SU-DHL-6 (cell line): ENCODE data around the gene SLC30A10.
"Not testable (repeated sequence)": the region's sequence is repeated elsewhere in the genome, so short reads cannot be mapped to it uniquely, and the experiment has no call there.

Experiments
- H2AFZ ChIP-seq: fragments of 200-600 bp; sonication (generic); 2 replicates; pipeline ENCODE4 v1.6.1; 2014; ENCODE audit warnings: low read depth, mild to moderate bottlenecking, moderate library complexity, mixed read lengths, antibody characterized with exemption, low read length; ENCODE audit not compliant: severe bottlenecking
- H3F3A ChIP-seq: fragments of 200-600 bp; shearing (Covaris generic); 2 replicates; pipeline ENCODE4 v1.6.0; 2016; ENCODE audit warnings: antibody characterized with exemption, mild to moderate bottlenecking; ENCODE audit not compliant: insufficient read depth
- H3K27ac ChIP-seq: fragments of 200-600 bp; sonication (generic); 2 replicates; pipeline ENCODE4 v1.5.1; 2016; ENCODE audit warnings: low read depth, mild to moderate bottlenecking, low read length, moderate library complexity, mixed read lengths
- H3K27me3 ChIP-seq: fragments of 200-600 bp; sonication (generic), shearing (Covaris generic); 2 replicates; pipeline ENCODE4 v1.6.0; 2014; ENCODE audit warnings: mild to moderate bottlenecking, low read length
- H3K36me3 ChIP-seq: fragments of 200-600 bp; sonication (generic); 2 replicates; pipeline ENCODE4 v1.6.1; 2014; ENCODE audit warnings: mild to moderate bottlenecking, low read length, mixed read lengths
- H3K4me2 ChIP-seq: fragments of 300-600, 200-600 bp; shearing (Covaris generic), sonication (generic); 2 replicates; pipeline ENCODE4 v1.6.0; 2014; ENCODE audit warnings: low read length, low read depth, mild to moderate bottlenecking; ENCODE audit not compliant: poor library complexity, severe bottlenecking
- H3K4me3 ChIP-seq: fragments of 200-600 bp; sonication (generic); 2 replicates; pipeline ENCODE4 v1.5.1; 2014; ENCODE audit warnings: antibody characterized with exemption, low read length, mild to moderate bottlenecking, mixed read lengths; ENCODE audit not compliant: insufficient read depth, poor library complexity, severe bottlenecking
- H3K79me2 ChIP-seq: fragments of 200-600 bp; sonication (generic); 2 replicates; pipeline ENCODE4 v1.6.1; 2014; ENCODE audit warnings: mild to moderate bottlenecking, low read length, moderate library complexity; ENCODE audit not compliant: insufficient read depth
- H3K9ac ChIP-seq: fragments of 200-600 bp; sonication (generic); 2 replicates; pipeline ENCODE4 v1.7.0; 2014; ENCODE audit warnings: mild to moderate bottlenecking, low read length
- H3K9me2 ChIP-seq: fragments of 200-600 bp; sonication (generic); replicated peaks from 2 replicates; pipeline ENCODE4 v1.6.1; 2014; ENCODE audit warnings: low read length; ENCODE audit not compliant: insufficient read depth
- H3K9me3 ChIP-seq: fragments of 200-600 bp; sonication (generic); 2 replicates; pipeline ENCODE4 v1.6.1; 2014; ENCODE audit warnings: low read length, mixed read lengths; ENCODE audit not compliant: insufficient read depth
- H4K20me1 ChIP-seq: fragments of 200-600 bp; sonication (generic); 2 replicates; pipeline ENCODE4 v1.6.1; 2014; ENCODE audit warnings: low read depth, mild to moderate bottlenecking, antibody characterized with exemption, low read length, moderate library complexity, mixed read lengths
- EZH2phosphoT487 ChIP-seq: fragments of 200-600 bp; sonication (generic), shearing (Covaris generic); conservative IDR thresholded peaks from 2 replicates; pipeline ENCODE4 v1.6.1; 2018; ENCODE audit warnings: mild to moderate bottlenecking, antibody characterized with exemption, low read length, moderate library complexity, mixed read lengths
- TF ChIP-seq, protein P1 (sequence below): fragments of 200-600 bp; sonication (generic); IDR thresholded peaks from one replicate; pipeline ENCODE4 v1.5.1; 2017; ENCODE audit warnings: antibody characterized with exemption, mild to moderate bottlenecking, low read length, moderate library complexity; ENCODE audit not compliant: insufficient read depth, poor library complexity, severe bottlenecking

SLC30A10 gene

DNA sequence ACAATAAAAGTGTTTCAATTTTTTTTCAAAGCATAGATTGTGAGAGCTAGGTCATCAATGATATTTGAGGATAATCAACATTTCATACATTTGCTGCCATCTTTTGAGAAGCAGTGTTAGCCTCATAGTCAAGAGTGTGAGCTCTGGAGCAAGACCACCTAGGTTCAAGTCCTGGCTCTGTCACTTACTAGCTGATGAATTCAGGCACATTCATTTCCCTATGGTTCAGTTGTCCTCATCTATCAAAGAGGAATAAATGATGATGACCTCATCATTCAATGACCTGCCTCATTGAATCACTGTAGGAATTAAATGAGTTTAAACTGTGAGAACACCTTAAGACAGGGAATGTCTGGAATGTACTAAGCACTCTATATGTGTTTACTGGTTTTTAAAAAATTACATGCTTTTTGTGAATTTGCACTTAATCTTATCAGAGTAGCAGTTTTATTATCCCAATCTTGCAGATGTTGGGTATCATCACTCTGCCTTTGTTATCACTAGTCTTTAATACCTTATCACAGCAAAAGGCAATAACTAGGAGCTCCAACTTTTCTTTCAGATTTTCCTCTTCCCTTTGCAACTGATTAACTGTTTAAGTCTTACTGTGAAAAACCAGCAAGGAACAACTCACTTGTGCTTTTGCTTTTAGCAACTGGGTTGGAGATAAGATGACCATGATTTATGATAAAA is 47.4 kb downstream of the SLC30A10 start:
- H3K27me3 ChIP-seq = 0 out of 2 replicates have a peak, but pooled peaks cover 2% of the 10 kb centered on the region
- H3K9me3 ChIP-seq = no peaks in the 10 kb centered on the region
- H4K20me1 ChIP-seq = no peaks in the 10 kb centered on the region
- no peak for TF ChIP-seq EZH2phosphoT487
- TF ChIP-seq, protein P1, sequence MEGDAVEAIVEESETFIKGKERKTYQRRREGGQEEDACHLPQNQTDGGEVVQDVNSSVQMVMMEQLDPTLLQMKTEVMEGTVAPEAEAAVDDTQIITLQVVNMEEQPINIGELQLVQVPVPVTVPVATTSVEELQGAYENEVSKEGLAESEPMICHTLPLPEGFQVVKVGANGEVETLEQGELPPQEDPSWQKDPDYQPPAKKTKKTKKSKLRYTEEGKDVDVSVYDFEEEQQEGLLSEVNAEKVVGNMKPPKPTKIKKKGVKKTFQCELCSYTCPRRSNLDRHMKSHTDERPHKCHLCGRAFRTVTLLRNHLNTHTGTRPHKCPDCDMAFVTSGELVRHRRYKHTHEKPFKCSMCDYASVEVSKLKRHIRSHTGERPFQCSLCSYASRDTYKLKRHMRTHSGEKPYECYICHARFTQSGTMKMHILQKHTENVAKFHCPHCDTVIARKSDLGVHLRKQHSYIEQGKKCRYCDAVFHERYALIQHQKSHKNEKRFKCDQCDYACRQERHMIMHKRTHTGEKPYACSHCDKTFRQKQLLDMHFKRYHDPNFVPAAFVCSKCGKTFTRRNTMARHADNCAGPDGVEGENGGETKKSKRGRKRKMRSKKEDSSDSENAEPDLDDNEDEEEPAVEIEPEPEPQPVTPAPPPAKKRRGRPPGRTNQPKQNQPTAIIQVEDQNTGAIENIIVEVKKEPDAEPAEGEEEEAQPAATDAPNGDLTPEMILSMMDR = no peak
- H3K9ac ChIP-seq = no peak overlapping the region
- no peaks in the 10 kb centered on the region for H3F3A ChIP-seq
- H3K4me3 ChIP-seq = no peak overlapping the region
- no peak overlapping the region for H3K4me2 ChIP-seq
- no peaks in the 10 kb centered on the region for H3K79me2 ChIP-seq
- no peaks in the 10 kb centered on the region for H3K36me3 ChIP-seq
- H3K9me2 ChIP-seq = no peaks in the 10 kb centered on the region
- no peak overlapping the region for H2AFZ ChIP-seq
- H3K27ac ChIP-seq = no peak overlapping the region

DNA sequence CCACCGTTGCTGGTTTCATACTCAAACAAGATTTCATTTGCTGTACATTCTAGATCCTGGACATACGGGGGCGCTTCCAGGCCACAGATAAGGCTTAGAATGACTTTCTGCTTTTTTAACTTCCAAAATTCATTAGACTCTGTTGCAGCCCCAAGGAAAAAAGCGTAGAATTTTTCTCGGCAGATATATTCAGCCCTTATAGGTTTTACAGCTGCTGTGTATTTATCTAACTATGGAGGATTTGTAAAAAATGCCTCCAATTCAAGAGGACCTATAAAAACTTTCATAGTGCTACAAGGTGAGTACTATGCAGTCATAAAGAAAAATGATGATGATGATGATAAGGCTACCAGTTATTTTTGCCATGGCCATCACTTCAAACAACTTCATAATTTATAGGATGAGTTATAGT is 51.6 kb downstream of the SLC30A10 start:
- H3K79me2 ChIP-seq = no peaks in the 10 kb centered on the region
- H3K27me3 ChIP-seq = 0 out of 2 replicates have a peak, but pooled peaks cover 2% of the 10 kb centered on the region
- H4K20me1 ChIP-seq = no peaks in the 10 kb centered on the region
- no peak overlapping the region for H2AFZ ChIP-seq
- no peak overlapping the region for H3K9ac ChIP-seq
- no peak overlapping the region for H3K4me2 ChIP-seq
- TF ChIP-seq EZH2phosphoT487 = no peak
- H3K36me3 ChIP-seq = no peaks in the 10 kb centered on the region
- no peak overlapping the region for H3K27ac ChIP-seq
- no peak overlapping the region for H3K4me3 ChIP-seq
- no peaks in the 10 kb centered on the region for H3K9me2 ChIP-seq
- no peaks in the 10 kb centered on the region for H3K9me3 ChIP-seq
- H3F3A ChIP-seq = no peaks in the 10 kb centered on the region

DNA sequence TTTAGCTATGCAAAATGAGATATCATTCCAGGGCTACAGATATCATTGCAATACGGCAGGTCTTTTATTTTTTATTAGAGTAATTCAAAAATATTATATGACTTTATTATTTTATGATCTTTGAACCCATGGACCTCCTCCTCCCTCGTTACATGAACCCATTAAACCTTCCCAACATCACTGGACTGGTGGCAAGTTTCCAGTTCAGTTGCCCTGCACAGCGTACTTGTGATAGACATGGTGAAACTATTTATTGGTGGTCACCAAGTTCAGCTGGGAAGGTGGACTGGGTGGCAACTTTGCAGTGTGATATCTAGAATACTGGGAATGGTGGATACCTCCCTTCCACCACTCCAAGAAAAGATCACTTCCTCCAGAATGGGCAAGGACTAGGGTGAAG is 52.5 kb downstream of the SLC30A10 start:
- Histone ChIP-seq H2AFZ (no peak overlapping the region), H3K79me2 (no peaks in the 10 kb centered on the region), H3K27me3 (0 out of 2 replicates have a peak, but pooled peaks cover 2% of the 10 kb centered on the region), H3K9ac (no peak overlapping the region), H3K9me2 (no peaks in the 10 kb centered on the region), H4K20me1 (no peaks in the 10 kb centered on the region), H3K27ac (no peak overlapping the region), H3K36me3 (no peaks in the 10 kb centered on the region), H3K9me3 (no peaks in the 10 kb centered on the region), H3F3A (no peaks in the 10 kb centered on the region), H3K4me2 (no peak overlapping the region), H3K4me3 (no peak overlapping the region)
- TF ChIP-seq, protein P1 = no peak

DNA sequence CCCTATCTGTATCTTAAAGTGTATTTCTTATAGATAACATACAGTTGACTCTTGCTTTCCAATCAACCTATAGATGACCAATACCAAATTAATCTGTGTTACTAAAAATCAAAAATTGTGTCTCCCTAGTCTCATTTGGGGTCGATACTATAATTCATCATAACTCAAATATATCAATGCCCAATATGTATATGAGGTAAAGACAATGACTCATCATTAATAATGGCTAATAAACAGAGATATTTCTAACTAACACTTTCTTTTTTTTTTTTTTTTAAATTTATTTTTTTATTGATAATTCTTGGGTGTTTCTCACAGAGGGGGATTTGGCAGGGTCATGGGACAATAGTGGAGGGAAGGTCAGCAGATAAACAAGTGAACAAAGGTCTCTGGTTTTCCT is 55.8 kb downstream of the SLC30A10 start:
- not testable (repeated sequence) for H3F3A ChIP-seq, H3K36me3 ChIP-seq, H3K4me3 ChIP-seq, H3K79me2 ChIP-seq, H3K9ac ChIP-seq, H3K9me3 ChIP-seq, H2AFZ ChIP-seq, H3K9me2 ChIP-seq, H3K4me2 ChIP-seq, H3K27ac ChIP-seq, H3K27me3 ChIP-seq, H4K20me1 ChIP-seq
